GM12873 (cell line): ENCODE data around the gene SHLD2.

ENCODE experiments used
- CTCF ChIP-seq: IDR thresholded peaks from 2 replicates; pipeline ENCODE4 v1.5.1; 2012; ENCODE audit warnings: low read depth, mild to moderate bottlenecking, moderate library complexity, low read length, control low read depth; ENCODE audit not compliant: insufficient read depth; ENCODE audit errors: missing control alignments

Gene SHLD2

DNA sequence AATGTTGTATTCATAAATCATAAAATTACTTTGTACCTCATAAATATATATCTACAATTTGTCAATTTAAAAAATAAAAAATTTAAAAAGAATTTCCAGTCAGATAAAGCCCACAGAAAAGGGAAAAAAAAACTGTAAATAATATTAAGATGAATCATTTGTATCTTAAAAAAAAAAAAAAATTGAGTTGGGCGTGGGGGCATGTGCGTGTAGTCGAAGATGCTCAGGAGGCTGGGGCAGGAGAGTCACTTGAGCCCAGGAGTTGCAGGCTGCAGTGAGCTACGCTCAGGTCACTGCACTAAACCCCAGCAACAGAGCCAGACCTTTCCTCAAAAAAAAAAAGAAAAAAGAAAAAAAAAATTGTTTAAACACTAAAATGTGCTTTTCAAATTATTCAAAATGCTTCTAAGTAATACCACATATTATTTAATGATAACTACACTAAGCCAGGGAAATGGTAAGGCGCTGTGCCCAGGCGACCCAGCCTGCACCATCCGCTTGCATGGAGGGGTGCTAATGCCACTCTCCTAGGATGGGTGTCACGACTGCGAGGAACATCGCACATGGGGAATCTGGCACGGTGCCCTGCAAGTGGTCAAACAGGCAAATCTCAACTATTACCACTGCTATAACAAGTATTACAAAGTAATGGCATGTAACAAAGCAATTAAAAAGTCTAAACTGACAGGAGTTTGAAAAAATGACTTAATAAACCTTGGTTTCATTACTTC lies 15.7 kb upstream of the SHLD2 start:
- TF ChIP-seq CTCF: no peak

GRCh38 chr10:87085537-87085936 lies 9.5 kb upstream of the SHLD2 start:
- TF ChIP-seq CTCF: no peak

GRCh38 chr10:87089746-87090145 lies 5.3 kb upstream of the SHLD2 start:
- TF ChIP-seq CTCF: no peak

GRCh38 chr10:87090779-87091178 lies 4.2 kb upstream of the SHLD2 start:
- TF ChIP-seq CTCF: no peak

GRCh38 chr10:87092376-87092860 lies 2.6 kb upstream of the SHLD2 start:
- no peak for TF ChIP-seq CTCF

GRCh38 chr10:87092861-87093631 lies 2.0 kb upstream of the SHLD2 start:
- TF ChIP-seq CTCF: no peak

DNA sequence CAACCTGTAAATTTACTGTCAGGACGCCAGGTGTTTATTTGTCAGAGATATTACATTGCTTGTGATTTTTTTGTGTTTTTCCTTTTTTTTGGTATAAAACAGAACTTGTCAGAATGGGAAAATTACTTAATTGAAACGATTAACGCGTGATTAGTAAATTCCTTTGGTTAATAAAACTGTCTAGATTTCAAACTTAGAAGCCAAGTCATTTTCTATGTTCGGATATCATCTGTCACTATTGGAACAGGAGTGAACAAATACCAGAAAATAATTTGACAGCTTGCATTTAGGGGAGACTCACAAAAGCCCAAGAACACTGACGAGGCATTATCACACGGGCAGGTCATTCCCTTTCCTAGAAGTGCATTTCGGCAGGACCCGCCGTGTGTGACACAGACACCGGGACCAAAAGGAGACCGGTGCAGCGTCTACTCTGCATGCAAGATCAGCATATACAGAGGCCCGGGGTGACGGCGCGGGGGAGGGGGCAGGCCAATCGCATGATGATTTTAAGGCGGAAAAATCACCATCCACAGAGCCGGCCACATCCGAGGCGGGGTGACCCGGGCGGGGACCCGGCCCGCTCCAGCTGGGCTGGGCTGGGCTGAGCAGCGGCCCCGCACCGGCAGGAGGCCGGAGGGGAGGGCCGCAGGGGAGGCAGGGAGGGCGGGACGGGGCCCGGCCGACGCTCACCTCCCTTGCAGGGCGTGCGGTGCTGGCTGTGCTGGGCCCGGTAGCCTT lies 1.2 kb upstream of the SHLD2 start:
- no peak for TF ChIP-seq CTCF
